Skin epidermis (tissue), 12 donors: Measurements from ENCODE around the gene KRTAP4-3.
"Not testable (repeated sequence)": the region's sequence is repeated elsewhere in the genome, so short reads cannot be mapped to it uniquely, and the experiment has no call there.

Experiments
- H3K27ac ChIP-seq, 21 experiments: fragments of 200-600 bp; sonication (generic) in 11 of 21; one replicate each; pipeline ENCODE4 v1.5.0; 2020; ENCODE audit warnings: mild to moderate bottlenecking in 3 of 21, inconsistent platforms in 2 of 21, moderate library complexity in 2 of 21
- H3K4me3 ChIP-seq, 7 experiments: fragments of 200-600 bp; sonication (generic) in 2 of 7; one replicate each; pipeline ENCODE4 v1.5.0; 2020; ENCODE audit warnings: inconsistent platforms in 2 of 7, mild to moderate bottlenecking in 2 of 7, moderate library complexity in 1 of 7

The KRTAP4-3 gene

DNA sequence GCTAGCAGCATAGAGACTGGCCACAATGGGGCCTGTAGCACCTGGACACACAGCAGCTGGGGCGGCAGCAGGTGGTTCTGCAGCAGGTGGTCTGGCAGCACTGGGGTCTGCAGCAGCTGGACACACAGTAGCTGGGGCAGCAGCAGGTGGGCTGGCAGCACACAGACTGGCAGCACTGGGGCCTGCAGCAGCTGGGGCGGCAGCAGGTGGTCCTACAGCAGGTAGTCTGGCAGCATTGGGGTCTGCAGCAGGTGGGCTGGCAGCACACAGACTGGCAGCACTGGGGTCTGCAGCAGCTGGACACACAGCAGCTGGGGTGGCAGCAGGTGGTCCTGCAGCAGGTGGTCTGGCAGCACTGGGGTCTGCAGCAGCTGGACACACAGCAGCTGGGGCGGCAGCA lies 7.8 kb downstream of the KRTAP4-3 start:
- H3K27ac ChIP-seq, H3K4me3 ChIP-seq: not testable (repeated sequence)

DNA sequence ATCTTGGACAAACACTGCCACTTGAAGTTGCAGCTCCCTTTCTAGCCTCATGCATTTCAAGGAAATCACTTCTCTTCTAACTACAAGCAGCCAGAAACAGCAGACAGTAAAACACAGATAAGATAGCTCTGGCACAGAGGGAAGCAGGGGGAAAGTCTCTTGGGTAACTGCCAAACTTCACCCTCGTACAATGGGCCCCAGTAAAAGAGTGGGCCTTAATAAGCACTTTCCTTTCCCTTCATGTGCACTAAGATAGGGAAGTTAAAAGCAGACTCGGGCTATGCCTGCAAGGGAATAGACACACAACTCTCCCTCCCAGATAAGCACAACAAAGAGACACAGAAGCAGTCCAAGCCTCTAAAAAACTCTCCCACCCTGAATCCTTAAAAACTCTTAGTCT lies 14.2 kb downstream of the KRTAP4-3 start:
- Histone ChIP-seq H3K27ac (no peak overlapping the region), H3K4me3 (no peak overlapping the region)

DNA sequence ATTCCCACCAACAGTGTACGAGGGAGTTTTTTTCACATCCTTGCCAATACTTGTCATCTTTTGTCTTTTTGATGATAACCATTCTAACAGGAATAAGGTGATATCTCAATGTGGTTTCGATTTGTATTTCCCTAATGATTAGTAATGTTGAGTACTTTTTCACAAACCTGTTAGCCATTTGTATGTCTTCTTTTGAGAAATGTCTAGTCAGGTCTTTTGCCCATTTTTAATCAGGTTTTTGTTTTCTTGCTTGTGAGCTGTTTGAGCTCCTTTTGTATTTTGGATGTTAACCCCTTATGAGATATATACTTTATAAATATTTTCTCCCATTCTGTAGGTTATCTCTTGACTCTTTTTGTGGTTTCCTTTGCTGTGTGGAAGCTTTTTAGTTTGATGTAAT lies 16.5 kb downstream of the KRTAP4-3 start:
- no peak overlapping the region for H3K27ac ChIP-seq

GRCh38 chr17:41150026-41150425 lies 18.0 kb downstream of the KRTAP4-3 start:
- no peak overlapping the region for H3K4me3 ChIP-seq

More for the DNA sequence above, 16.5 kb downstream of the KRTAP4-3 start:
- H3K4me3 ChIP-seq, result no peak overlapping the region

GRCh38 chr17:41149652-41149985 lies 18.4 kb downstream of the KRTAP4-3 start, which contains the start of gene KRTAP4-5:
Gene KRTAP4-5 (minus strand): TSS chr17:41149825. CDS start chr17:41149767, 58 bp downstream.
- H3K4me3 ChIP-seq, result no peak within 1 kb of the TSS

More at GRCh38 chr17:41150026-41150425, 18.0 kb downstream of the KRTAP4-3 start:
- no peak overlapping the region for H3K27ac ChIP-seq

GRCh38 chr17:41148971-41149651 lies 18.9 kb downstream of the KRTAP4-3 start:
- H3K27ac ChIP-seq, H3K4me3 ChIP-seq: not testable (repeated sequence)

More at GRCh38 chr17:41149652-41149985, 18.4 kb downstream of the KRTAP4-3 start, which contains the start of gene KRTAP4-5:
- no peak within 1 kb of the TSS for H3K27ac ChIP-seq

DNA sequence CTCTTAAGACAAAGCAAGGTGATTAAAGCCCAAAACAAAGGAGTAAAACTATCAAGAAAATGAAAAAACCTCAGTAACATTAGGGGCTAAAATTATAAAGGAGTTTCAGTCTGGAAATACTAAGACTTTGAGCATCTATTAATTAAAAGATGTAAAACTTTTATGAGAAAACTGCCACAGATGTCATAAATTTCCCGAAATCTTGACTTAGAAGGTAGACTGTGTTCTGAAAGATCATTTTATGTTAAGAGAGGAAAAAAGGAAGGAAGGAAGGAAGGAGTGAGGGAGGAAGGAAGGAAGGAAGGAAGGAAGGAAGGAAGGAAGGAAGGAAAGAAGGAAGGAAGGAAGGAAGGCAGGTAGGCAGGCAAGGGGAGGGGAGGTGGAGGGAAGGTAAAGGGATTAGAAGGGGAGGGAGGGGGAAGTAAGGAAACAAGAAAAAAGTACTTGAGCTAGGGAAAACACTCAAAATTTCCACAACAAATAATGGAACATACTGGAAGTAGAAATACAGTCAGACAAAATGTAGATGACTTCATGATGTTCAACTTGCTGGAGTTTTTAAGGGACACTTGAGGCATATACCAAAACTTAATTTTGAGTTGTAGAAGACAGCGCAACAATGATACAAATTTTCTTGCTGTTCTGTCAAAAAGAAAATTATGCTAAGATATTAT lies 20.4 kb downstream of the KRTAP4-3 start:
- Histone ChIP-seq H3K27ac (no peak overlapping the region), H3K4me3 (no peak overlapping the region)

GRCh38 chr17:41145261-41145660 lies 22.8 kb downstream of the KRTAP4-3 start:
- Histone ChIP-seq H3K4me3 (no peak overlapping the region), H3K27ac (no peak overlapping the region)

GRCh38 chr17:41144846-41145245 lies 23.2 kb downstream of the KRTAP4-3 start:
- H3K27ac ChIP-seq, result no peak overlapping the region
- no peak overlapping the region for H3K4me3 ChIP-seq

DNA sequence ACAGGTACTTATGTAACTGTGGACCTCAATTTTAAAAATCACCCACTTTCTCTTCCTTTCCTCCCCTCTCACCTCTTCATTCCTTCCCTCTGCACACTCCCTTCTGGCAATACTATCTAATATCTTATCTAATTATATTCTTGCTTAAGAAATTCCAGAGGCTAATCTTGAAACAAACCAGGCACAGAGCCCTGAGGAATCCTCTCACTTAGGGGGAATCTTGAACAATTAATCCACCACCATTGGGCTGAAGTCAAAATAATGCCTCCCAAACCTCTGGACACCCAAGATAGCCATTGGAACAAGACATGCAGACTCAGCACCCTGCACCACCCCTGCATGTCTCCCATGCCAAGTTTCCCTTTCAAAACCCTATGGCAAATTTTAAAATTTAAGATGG lies 26.7 kb downstream of the KRTAP4-3 start:
- H3K27ac ChIP-seq, result no peak overlapping the region

DNA sequence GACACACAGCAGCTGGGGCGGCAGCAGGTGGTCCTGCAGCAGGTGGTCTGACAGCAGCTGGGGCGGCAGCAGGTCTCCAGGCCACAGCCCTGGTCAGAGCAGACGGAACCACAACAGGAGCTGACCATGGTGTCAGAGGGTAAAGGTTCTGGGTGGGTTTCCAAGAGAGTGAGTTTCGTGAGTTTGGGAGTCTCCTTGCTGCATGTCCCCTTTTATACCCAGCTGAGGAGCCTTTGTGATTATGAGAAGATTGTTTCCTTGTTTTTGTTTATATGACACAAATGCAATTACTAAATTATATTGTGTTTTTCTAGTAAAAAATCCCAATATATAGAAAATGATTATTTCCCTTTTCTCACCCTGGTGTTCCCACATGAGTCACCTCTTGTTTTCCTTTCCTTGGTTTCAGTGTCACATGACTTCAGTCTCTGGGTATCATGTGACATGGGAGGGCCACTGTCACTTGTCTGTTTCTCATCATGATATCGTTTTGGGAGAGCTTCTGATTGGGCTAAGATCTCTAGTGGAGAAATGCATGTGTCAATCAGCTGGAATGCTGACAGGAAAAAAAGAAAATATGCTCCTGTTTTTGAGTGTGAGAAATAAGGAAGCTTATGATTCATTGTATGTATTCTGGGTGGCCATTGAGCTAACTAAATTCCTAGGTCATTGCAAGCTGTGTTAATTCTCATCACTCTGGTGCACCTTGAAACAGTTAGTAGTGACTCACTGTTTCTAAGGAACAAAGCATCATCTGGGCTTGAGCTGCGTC lies 27.5 kb downstream of the KRTAP4-3 start, which contains the start of gene KRTAP4-6:
Gene KRTAP4-6, minus strand, starts transcription at position 185 of the 772 bp plus-strand sequence. Its CDS starts 57 bp downstream, at position 128.
- H3K27ac ChIP-seq, result no peak within 1 kb of the TSS
- H3K4me3 ChIP-seq, result no peak within 1 kb of the TSS

More for the DNA sequence above, 26.7 kb downstream of the KRTAP4-3 start:
- no peak overlapping the region for H3K4me3 ChIP-seq

DNA sequence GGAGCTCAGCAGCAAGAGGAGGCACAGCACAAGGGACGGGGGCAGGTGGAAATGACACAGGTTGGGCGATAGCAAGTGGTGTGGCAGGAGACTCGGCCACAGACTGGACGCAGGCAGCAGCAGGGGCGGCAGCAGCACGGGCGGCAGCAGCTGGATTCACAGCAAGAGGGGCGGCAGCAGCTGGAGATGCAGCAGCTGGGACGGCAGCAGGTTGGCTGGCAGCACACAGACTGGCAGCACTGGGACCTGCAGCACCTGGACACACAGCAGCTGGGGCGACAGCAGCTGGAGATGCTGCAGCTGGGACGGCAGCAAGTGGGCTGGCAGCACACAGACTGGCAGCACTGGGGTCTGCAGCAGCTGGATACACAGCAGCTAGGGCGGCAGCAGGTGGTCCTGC lies 28.2 kb downstream of the KRTAP4-3 start:
- H3K27ac ChIP-seq, H3K4me3 ChIP-seq: not testable (repeated sequence)

DNA sequence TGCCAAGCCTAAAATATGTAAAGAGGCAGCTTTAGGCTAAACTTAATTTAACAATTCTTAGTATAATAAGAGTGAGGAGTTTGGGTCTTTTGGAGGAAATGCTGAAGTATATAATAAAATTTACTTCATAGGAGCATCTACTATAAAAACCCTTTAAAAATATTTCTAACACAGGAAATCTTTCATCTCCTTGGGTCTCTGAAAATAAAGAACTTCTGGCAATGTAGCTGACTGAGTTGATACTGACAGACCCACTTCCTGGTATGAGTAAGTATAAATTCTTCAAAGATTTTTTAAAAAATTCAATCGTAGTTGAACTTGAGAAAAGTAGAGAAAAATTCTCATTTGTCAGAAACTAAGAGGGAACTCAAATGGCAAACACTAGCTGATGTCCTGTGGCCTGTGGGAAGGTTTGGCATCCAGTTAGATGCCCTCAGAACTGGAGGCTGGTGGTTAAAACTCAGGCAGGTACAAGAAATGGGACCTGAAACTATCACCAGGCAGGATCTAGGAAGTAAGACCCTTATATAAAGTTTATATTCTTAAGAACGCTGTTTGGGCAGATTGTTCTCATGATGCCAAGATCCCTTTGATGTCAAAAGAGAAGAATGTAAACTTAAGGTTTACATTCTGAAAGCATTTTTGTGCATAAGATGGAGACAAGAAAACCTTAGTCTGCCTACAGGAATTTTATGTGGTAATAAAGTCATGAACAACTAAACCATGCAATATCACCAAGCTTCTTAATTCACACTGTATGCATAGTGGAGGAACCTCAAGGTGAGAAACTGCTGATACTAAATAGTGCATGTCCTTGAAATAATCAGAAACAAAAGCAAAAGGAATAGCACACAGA lies 33.9 kb downstream of the KRTAP4-3 start:
- Histone ChIP-seq H3K27ac (peak overlapping the region in 1 of 21 experiments; percentile 70), H3K4me3 (no peak overlapping the region)

GRCh38 chr17:41131979-41132378 lies 36.0 kb downstream of the KRTAP4-3 start:
- Histone ChIP-seq H3K27ac (no peak overlapping the region), H3K4me3 (no peak overlapping the region)

DNA sequence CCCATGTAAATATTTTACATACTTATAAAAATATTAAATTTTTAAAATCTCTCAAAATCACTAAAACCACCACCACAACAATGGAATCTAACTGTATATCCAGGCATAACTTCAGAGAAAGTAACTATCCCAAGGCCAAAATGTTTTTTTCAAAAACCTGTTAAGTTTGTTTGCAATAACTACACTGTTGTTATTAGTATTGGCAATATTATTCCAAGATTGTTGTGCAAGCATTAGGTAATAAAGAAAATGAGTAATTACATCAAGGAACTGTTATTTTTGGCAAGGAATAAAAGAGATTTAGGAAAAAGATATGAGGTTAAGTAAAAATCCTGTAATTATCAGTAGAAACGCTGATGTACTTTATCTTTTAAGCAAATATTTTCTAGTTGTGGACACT lies 40.6 kb downstream of the KRTAP4-3 start:
- Histone ChIP-seq H3K4me3 (no peak overlapping the region), H3K27ac (no peak overlapping the region)

DNA sequence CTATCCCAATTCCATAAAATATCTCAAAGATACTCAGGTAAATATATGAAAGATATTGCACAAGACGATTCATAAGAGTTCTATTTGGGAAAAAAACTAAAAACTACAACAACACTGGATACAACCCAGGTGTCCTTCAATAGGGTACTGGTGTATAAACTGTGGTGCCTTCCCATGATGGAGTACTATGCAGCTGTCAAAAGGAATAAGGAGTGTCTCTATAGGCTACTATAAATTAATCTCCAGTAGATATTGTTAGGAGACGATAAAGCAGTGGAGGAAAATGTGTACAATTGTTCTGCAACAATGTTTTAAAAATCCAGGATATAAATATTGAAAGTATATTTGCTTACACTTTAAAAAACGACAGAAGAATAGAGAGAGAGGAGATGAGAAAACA lies 41.6 kb downstream of the KRTAP4-3 start:
- Histone ChIP-seq H3K27ac (no peak overlapping the region), H3K4me3 (no peak overlapping the region)

- no peak overlapping the region for H3K4me3 ChIP-seq
These were observed 43.0 kb downstream of the KRTAP4-3 start for GRCh38 chr17:41125064-41125463.

DNA sequence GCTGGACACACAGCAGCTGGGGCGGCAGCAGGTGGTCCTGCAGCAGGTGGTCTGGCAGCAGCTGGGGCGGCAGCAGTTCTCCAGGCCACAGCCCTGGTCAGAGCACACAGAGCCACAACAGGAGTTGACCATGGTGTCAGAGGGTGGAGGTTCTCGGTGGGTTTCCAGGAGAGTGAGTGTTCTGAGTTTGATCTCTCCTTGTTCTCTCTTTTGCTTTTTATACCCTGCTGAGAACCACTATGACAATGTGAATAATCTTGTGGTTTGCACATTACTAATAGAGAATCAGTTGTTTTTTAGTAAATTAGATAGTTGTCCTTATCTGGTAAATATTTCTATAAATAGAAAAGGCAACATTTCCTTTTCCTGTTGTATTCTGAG lies 44.0 kb downstream of the KRTAP4-3 start, which contains the start of gene KRTAP4-12:
Gene KRTAP4-12, minus strand, starts transcription at position 192 of the 381 bp plus-strand sequence. Its CDS starts 60 bp downstream, at position 132.
- H3K27ac ChIP-seq, H3K4me3 ChIP-seq: not testable (repeated sequence)

More at GRCh38 chr17:41125064-41125463, 43.0 kb downstream of the KRTAP4-3 start:
- no peak overlapping the region for H3K27ac ChIP-seq

GRCh38 chr17:41123292-41123990 lies 44.6 kb downstream of the KRTAP4-3 start:
- H3K4me3 ChIP-seq, H3K27ac ChIP-seq: not testable (repeated sequence)
